ENCODE measurements around the gene CCDC188. TPM values are rescaled to one million over a fixed set of nuclear protein-coding genes. Genes with fewer than 3 reads are reported as not detected.

CCDC188 gene
- polyA plus RNA-seq, 1 donor from 2014 or later, result not detected

DNA sequence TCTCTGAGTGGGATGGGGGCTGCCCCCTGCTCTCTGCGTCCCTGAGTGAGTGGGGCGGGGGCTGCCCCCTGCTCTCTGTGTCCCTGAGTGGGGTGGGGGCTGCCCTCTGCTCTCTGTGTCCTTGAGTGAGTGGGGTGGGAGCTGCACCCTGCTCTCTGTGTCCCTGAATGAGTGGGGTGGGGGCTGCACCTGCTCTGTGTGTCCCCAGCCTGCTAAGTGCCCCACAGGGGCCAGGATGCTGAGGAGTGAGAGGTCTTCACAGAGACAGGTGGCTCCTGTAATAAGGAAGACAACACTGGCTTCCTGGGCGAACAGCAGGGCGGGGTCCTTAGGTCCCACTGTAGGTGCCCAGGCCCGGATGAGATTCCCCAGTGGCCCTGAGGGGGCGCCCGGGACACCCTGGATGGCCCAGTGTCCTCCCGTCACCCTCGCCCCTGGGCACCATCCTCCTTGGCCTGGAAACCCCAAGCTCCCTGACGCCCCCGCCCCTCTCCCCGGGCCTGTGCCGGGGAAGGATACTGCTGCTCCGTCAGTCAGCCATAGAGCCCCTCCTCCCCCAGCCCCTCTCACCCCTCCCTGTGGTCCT is 3.8 kb upstream of the CCDC188 start:
- Histone ChIP-seq H3K9ac (ENCODE audit: low read length) (no peak overlapping the region), H3K9me2 (ENCODE audit: insufficient read depth, low read length) (no peaks in the 10 kb centered on the region)

GRCh38 chr22:20153945-20154344 is 3.1 kb upstream of the CCDC188 start:
- H3K4me3 ChIP-seq (ENCODE audit: low read length), result no peak overlapping the region
- H3K9me2 ChIP-seq (ENCODE audit: insufficient read depth, low read length), result no peaks in the 10 kb centered on the region
- H3K27ac ChIP-seq (ENCODE audit: low read length), result no peak overlapping the region
- H3K4me2 ChIP-seq (ENCODE audit: low read length), result no peak overlapping the region
- no peak for TF ChIP-seq TAF1 (IDR thresholded peaks at IDR 0.05; ENCODE audit: low read depth)
- TF ChIP-seq POLR2AphosphoS5 (IDR thresholded peaks at IDR 0.05), result no peak
- TF ChIP-seq, protein P1, sequence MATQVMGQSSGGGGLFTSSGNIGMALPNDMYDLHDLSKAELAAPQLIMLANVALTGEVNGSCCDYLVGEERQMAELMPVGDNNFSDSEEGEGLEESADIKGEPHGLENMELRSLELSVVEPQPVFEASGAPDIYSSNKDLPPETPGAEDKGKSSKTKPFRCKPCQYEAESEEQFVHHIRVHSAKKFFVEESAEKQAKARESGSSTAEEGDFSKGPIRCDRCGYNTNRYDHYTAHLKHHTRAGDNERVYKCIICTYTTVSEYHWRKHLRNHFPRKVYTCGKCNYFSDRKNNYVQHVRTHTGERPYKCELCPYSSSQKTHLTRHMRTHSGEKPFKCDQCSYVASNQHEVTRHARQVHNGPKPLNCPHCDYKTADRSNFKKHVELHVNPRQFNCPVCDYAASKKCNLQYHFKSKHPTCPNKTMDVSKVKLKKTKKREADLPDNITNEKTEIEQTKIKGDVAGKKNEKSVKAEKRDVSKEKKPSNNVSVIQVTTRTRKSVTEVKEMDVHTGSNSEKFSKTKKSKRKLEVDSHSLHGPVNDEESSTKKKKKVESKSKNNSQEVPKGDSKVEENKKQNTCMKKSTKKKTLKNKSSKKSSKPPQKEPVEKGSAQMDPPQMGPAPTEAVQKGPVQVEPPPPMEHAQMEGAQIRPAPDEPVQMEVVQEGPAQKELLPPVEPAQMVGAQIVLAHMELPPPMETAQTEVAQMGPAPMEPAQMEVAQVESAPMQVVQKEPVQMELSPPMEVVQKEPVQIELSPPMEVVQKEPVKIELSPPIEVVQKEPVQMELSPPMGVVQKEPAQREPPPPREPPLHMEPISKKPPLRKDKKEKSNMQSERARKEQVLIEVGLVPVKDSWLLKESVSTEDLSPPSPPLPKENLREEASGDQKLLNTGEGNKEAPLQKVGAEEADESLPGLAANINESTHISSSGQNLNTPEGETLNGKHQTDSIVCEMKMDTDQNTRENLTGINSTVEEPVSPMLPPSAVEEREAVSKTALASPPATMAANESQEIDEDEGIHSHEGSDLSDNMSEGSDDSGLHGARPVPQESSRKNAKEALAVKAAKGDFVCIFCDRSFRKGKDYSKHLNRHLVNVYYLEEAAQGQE (IDR thresholded peaks at IDR 0.05; ENCODE audit: borderline replicate concordance), result no peak
- TF ChIP-seq, protein P2, sequence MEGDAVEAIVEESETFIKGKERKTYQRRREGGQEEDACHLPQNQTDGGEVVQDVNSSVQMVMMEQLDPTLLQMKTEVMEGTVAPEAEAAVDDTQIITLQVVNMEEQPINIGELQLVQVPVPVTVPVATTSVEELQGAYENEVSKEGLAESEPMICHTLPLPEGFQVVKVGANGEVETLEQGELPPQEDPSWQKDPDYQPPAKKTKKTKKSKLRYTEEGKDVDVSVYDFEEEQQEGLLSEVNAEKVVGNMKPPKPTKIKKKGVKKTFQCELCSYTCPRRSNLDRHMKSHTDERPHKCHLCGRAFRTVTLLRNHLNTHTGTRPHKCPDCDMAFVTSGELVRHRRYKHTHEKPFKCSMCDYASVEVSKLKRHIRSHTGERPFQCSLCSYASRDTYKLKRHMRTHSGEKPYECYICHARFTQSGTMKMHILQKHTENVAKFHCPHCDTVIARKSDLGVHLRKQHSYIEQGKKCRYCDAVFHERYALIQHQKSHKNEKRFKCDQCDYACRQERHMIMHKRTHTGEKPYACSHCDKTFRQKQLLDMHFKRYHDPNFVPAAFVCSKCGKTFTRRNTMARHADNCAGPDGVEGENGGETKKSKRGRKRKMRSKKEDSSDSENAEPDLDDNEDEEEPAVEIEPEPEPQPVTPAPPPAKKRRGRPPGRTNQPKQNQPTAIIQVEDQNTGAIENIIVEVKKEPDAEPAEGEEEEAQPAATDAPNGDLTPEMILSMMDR (IDR thresholded peaks at IDR 0.05; ENCODE audit: poor library complexity, severe bottlenecking), result no peak
- no peak for TF ChIP-seq RAD21 (conservative IDR thresholded peaks at IDR 0.05)
- no peak for TF ChIP-seq EZH2 (IDR thresholded peaks at IDR 0.05; ENCODE audit: borderline replicate concordance, insufficient read depth, low read length, poor library complexity, severe bottlenecking)
- no peak for TF ChIP-seq SMC3 (conservative IDR thresholded peaks at IDR 0.05; ENCODE audit: poor library complexity)
- TF ChIP-seq MXI1 (conservative IDR thresholded peaks at IDR 0.05; ENCODE audit: poor library complexity, severe bottlenecking), result no peak
- H2AFZ ChIP-seq (ENCODE audit: low read depth, low read length), result no peak overlapping the region
- H3K9ac ChIP-seq (ENCODE audit: low read length), result no peak overlapping the region
- H3K9me3 ChIP-seq (ENCODE audit: low read length), result no peaks in the 10 kb centered on the region
- H3K27me3 ChIP-seq (ENCODE audit: insufficient read depth, low read depth, low read length), result no peaks in the 10 kb centered on the region
- no peaks in the 10 kb centered on the region for H3K79me2 ChIP-seq (replicated peaks; ENCODE audit: insufficient read depth, low read length)
- no peaks in the 10 kb centered on the region for H4K20me1 ChIP-seq (ENCODE audit: insufficient read depth)
- H3K36me3 ChIP-seq (ENCODE audit: insufficient read depth, low read length), result no peaks in the 10 kb centered on the region
- H3F3A ChIP-seq (ENCODE audit: insufficient read depth, low read length, poor library complexity, severe bottlenecking), result no peaks in the 10 kb centered on the region

More for the DNA sequence above, 3.8 kb upstream of the CCDC188 start:
- Histone ChIP-seq H3K36me3 (ENCODE audit: insufficient read depth, low read length) (no peaks in the 10 kb centered on the region), H2AFZ (ENCODE audit: low read depth, low read length) (no peak overlapping the region), H3K27me3 (ENCODE audit: insufficient read depth, low read depth, low read length) (no peaks in the 10 kb centered on the region), H3K27ac (ENCODE audit: low read length) (no peak overlapping the region), H3K9me3 (ENCODE audit: low read length) (no peaks in the 10 kb centered on the region), H3K4me3 (ENCODE audit: low read length) (no peak overlapping the region), H4K20me1 (ENCODE audit: insufficient read depth) (no peaks in the 10 kb centered on the region), H3K79me2 (replicated peaks; ENCODE audit: insufficient read depth, low read length) (no peaks in the 10 kb centered on the region), H3K4me2 (ENCODE audit: low read length) (no peak overlapping the region), H3F3A (ENCODE audit: insufficient read depth, low read length, poor library complexity, severe bottlenecking) (no peaks in the 10 kb centered on the region)
- TF ChIP-seq EP300 (conservative IDR thresholded peaks at IDR 0.05; ENCODE audit: poor library complexity, severe bottlenecking) (no peak), POLR2AphosphoS5 (IDR thresholded peaks at IDR 0.05) (no peak), SMC3 (conservative IDR thresholded peaks at IDR 0.05; ENCODE audit: poor library complexity) (no peak), MXI1 (conservative IDR thresholded peaks at IDR 0.05; ENCODE audit: poor library complexity, severe bottlenecking) (no peak), EZH2 (IDR thresholded peaks at IDR 0.05; ENCODE audit: borderline replicate concordance, insufficient read depth, low read length, poor library complexity, severe bottlenecking) (no peak), RAD21 (conservative IDR thresholded peaks at IDR 0.05) (no peak), TAF1 (IDR thresholded peaks at IDR 0.05; ENCODE audit: low read depth) (no peak)
- TF ChIP-seq, protein P1 (IDR thresholded peaks at IDR 0.05; ENCODE audit: borderline replicate concordance), result no peak
- TF ChIP-seq, protein P2 (IDR thresholded peaks at IDR 0.05; ENCODE audit: poor library complexity, severe bottlenecking), result no peak

All from neural cell (in vitro differentiated cells).